ENCODE data around the gene ARPC5. TPM values are rescaled to one million over a fixed set of nuclear protein-coding genes. Genes with fewer than 3 reads are reported as not detected.

The ARPC5 gene
- total and polyA plus RNA-seq, 10 of the 15 experiments (the other 5 are each of a cell fraction or from before 2014, with no cell fraction given): 238 to 784 (median 309) TPM

DNA sequence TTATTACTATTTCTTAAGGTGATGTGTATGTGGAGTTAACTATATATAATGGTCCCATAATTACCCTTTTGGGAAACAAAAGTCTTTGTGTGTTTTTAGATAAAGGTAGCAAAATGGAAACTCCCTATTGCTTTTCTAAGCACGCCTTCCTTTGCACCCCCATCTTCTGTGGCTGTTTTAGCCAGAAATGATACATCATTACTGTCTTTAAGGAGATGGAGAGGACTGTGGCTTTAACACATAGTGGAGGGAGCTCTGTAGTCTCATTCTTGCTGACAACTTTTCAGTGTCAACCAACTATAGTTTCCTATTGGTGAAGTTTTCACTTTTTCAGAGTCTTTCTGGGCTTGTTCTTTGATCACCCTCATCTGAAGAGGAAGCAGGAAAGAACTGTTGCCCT lies 16.5 kb upstream of the ARPC5 start (continued):
- TF ChIP-seq ZBTB40 (IDR thresholded peaks at IDR 0.05; ENCODE audit: borderline replicate concordance) (peak; percentile 64; the same call in 1 of the 2 replicates), RCOR1 (conservative IDR thresholded peaks at IDR 0.05; ENCODE audit: low read depth, low read length) (no peak), IRF4 (IDR thresholded peaks at IDR 0.05; ENCODE audit: low read depth, low read length) (no peak), NFIC (IDR thresholded peaks at IDR 0.05; ENCODE audit: low read depth, low read length) (peak; percentile 52; the same call in 1 of the 2 replicates), FOS (IDR thresholded peaks at IDR 0.05; ENCODE audit: borderline replicate concordance, extremely low read depth, insufficient read length) (no peak), SREBF2 (IDR thresholded peaks at IDR 0.05; ENCODE audit: low read length) (no peak), BACH1 (IDR thresholded peaks at IDR 0.05; ENCODE audit: borderline replicate concordance) (no peak), NR2F1 (conservative IDR thresholded peaks at IDR 0.05) (no peak; the same call in 1 of the 2 replicates), YBX1 (IDR thresholded peaks at IDR 0.05) (no peak), CHD2 (IDR thresholded peaks at IDR 0.05; ENCODE audit: borderline replicate concordance, low read depth, low read length) (no peak), ZNF24 (IDR thresholded peaks at IDR 0.05) (0 out of 2 replicates have a peak, but pooled peaks have one; percentile 48), ZNF687 (IDR thresholded peaks at IDR 0.05) (no peak), HDAC6 (IDR thresholded peaks at IDR 0.05; ENCODE audit: unreplicated experiment) (no peak), IKZF2 (IDR thresholded peaks at IDR 0.05) (peak; percentile 48 to 57; a peak in 2 of 4 replicates), POLR2AphosphoS5 (IDR thresholded peaks at IDR 0.05; ENCODE audit: low read length) (no peak), BMI1 (IDR thresholded peaks at IDR 0.05; ENCODE audit: borderline replicate concordance) (no peak), TCF12 (IDR thresholded peaks at IDR 0.05; ENCODE audit: low read depth, low read length) (no peak), ASH2L (IDR thresholded peaks at IDR 0.05; ENCODE audit: borderline replicate concordance, low read depth) (no peak), POLR2AphosphoS2 (IDR thresholded peaks at IDR 0.05; ENCODE audit: low read depth, low read length) (no peak), CEBPB (IDR thresholded peaks at IDR 0.05; ENCODE audit: borderline replicate concordance in 1 of 2, low read depth in 2 of 2, low read length in 2 of 2) (no peak), SUPT20H (IDR thresholded peaks at IDR 0.05; ENCODE audit: borderline replicate concordance, control insufficient read depth, low read depth, low read length) (no peak), LARP7 (IDR thresholded peaks at IDR 0.05) (no peak), BCL11A (IDR thresholded peaks at IDR 0.05; ENCODE audit: low read depth, low read length) (no peak; the same call in 1 of the 2 replicates)
- TF ChIP-seq, protein P1, sequence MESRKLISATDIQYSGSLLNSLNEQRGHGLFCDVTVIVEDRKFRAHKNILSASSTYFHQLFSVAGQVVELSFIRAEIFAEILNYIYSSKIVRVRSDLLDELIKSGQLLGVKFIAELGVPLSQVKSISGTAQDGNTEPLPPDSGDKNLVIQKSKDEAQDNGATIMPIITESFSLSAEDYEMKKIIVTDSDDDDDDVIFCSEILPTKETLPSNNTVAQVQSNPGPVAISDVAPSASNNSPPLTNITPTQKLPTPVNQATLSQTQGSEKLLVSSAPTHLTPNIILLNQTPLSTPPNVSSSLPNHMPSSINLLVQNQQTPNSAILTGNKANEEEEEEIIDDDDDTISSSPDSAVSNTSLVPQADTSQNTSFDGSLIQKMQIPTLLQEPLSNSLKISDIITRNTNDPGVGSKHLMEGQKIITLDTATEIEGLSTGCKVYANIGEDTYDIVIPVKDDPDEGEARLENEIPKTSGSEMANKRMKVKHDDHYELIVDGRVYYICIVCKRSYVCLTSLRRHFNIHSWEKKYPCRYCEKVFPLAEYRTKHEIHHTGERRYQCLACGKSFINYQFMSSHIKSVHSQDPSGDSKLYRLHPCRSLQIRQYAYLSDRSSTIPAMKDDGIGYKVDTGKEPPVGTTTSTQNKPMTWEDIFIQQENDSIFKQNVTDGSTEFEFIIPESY (IDR thresholded peaks at IDR 0.05): no peak

Measured in GM12878 (cell line).